HG02588 (cell line): Measurements from ENCODE around the gene TRIM65.
A peak's percentile ranks its signal among the peaks of the same experiment; 100 is the strongest.
"Not testable (repeated sequence)": the region's sequence is repeated elsewhere in the genome, so short reads cannot be mapped to it uniquely, and the experiment has no call there.

Source experiments
- ATAC-seq: cut with Tn5 transposase; IDR thresholded peaks from one replicate; pipeline ENCODE4 v1.9.1; 2021; ENCODE audit warnings: mild to moderate bottlenecking, moderate library complexity; ENCODE audit not compliant: unreplicated experiment

Gene TRIM65

GRCh38 chr17:75854881-75855309 lies 41.9 kb downstream of the TRIM65 start:
- no peak for ATAC-seq

GRCh38 chr17:75854101-75854748 lies 42.5 kb downstream of the TRIM65 start:
- no peak for ATAC-seq

DNA sequence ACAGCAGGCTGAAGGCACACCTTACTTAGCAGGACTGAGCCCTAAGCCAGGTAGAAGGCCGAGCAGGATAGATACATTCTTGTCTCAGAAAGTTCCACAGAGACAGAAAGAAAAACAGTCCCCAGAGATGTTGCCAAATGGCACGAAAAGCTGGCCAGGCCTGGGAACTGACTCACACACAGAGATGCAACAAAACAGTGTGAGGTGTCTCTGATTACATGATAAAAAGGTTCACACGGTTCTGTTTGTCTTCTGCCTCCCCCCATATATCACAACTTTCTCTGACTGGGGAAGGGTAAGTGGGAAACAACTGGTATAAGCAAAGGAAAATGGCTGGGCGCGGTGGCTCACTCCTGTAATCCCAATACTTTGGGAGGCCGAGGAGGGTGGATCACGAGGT lies 43.3 kb downstream of the TRIM65 start:
- no peak for ATAC-seq

GRCh38 chr17:75851693-75851991 lies 45.1 kb downstream of the TRIM65 start:
- ATAC-seq: not testable (repeated sequence)

GRCh38 chr17:75850928-75851692 lies 45.6 kb downstream of the TRIM65 start:
- ATAC-seq: no peak

GRCh38 chr17:75849724-75850123 lies 47.0 kb downstream of the TRIM65 start:
- no peak for ATAC-seq

DNA sequence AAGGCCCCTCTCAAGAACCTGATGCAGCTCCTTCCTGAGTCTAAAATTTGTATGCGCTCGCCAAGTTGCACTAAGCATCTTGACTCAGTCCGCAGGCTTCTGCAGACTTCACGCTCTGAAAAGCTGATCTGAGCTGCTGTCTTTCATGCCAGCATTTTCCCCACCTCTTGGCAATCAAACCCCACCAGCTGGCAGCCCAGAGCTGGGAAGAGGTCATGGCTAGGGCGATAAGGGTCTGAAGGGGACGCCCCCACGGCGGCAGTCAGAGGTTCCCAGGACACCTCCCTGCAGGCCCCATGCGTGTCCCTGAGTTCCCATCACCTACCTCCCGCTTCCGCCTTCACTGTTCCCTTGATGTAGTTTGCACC lies 47.5 kb downstream of the TRIM65 start:
- no peak for ATAC-seq

DNA sequence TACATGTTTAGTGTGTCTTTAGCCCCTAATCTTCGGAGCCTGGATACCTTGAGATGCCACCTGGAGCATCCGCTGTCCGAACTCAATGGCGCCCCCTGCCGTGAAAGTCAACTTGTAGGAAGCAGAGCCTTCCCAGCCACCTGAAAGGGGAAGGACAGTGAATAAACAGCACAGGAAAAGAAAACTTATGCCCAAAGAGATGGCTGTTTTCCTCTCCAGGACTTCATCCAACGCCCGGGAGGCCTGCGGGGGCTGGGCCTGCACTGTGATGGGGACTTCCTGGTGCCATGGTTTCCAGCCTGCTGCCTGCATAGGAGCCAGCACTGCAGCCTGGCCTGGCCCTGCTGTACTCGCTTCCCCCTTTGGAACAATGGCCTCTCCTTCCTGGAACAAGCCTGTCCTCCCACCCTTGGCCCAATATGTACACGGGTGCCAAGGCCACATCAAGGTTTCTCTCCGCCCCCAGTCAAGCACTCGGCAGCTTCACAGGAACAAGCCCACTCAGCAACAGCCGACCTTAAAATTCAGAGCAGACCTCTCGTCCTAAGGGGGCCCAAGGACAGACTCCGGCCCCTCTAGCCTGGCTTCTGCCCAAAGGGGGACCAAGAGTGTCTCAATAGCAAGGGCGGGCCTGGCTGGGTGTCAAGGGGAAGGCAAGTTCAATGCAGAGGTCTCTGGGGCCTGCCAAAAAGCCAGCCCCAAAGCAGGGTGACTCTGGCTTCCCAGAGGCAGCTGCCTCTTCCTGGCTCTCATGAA lies 48.0 kb downstream of the TRIM65 start:
- no peak for ATAC-seq

- ATAC-seq: no peak
These were observed 48.9 kb downstream of the TRIM65 start for GRCh38 chr17:75847614-75848522.

GRCh38 chr17:75846692-75847613 lies 49.8 kb downstream of the TRIM65 start:
- ATAC-seq: no peak

DNA sequence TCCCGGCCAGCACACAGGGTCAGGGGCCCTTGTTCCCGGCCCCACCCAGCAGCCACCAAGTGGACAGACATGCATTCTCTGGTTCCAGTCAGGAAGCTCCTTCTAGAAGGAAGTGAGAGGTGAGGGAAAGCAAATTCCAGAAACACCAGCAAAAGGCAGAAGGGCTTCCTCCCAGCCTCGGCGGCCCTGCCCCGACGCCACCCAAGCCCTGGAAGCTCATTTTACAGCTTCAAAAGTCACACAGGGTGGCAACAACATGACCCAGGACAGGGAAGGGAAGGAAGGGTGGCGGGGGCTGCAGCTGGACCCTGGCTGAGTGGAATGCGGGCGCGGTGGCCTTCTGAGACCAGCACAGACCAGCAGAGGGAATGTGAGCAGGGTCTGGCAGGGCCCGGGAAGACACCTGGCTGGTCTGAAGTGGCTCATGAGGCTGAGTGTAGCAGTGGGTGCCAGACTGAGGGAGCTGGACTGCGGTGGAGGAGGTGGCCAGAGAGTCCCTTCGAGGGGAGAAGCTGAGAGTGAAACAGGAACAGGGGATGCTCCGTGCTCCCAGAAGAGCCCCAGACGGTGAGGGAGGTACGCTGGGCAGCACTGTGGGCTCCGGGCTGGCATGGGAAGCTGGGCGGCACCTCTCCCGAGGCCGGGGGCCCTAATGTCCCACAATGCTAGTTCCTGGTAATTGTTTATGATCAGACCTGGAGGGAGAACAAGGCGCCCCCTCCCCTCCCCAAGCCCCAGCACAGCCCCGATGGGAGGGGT lies 50.6 kb downstream of the TRIM65 start:
- ATAC-seq: no peak

- peak; percentile 67 for ATAC-seq
These were observed 51.6 kb downstream of the TRIM65 start for GRCh38 chr17:75845058-75845711.

GRCh38 chr17:75844530-75845057 lies 52.2 kb downstream of the TRIM65 start:
- ATAC-seq: peak; percentile 5

DNA sequence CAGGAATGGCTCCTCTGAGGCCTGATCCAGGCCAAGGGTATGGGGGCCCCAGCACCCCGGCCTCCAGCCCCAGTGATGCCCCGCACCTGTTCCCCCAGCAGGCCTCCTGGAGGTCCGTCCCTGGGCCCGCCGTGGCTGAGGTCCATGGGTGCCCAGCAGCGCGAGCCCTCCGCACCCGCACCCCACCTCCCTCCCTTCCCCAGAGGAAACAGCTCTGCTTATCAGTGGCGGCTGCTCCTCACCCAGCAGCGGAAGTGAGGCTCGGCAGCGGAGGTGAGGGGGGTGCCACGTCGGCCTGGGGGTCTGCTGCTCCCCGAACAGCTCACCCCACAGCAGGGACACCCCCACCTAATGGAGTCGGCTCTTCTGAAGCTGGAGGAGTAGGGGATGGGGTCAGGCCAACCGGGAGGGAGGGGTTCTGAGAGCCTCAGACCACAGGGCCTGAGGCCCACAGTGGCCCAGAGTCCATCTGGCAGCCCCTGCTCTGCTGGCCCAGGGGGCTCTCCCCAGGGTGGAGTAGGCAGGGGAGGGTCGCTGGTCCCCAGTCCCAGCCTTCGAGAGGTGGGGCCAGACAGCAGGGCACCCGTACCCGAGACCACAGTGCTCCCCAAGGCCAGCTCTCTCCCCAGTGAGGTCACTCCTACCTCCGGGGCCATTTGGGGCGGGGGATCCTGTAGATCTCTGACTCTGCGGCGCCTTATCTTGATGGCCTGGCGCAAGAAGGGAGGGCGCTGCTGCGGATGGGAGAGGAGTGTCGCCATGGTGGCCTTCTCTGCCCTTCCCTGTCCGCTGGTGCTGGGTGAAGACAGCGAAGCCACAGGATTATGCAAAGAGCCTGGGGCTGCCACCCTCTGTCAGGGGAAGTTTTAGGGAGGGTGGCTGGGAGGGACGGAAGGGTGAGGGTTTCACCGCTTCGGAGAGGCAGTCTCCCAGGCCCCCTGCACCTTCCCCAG lies 52.9 kb downstream of the TRIM65 start, which contains the start of gene UNC13D:
Gene UNC13D (minus strand): TSS at position 828 of the 953 bp plus-strand sequence. CDS start 67 bp downstream, at position 761.
- ATAC-seq: peak; percentile 25

DNA sequence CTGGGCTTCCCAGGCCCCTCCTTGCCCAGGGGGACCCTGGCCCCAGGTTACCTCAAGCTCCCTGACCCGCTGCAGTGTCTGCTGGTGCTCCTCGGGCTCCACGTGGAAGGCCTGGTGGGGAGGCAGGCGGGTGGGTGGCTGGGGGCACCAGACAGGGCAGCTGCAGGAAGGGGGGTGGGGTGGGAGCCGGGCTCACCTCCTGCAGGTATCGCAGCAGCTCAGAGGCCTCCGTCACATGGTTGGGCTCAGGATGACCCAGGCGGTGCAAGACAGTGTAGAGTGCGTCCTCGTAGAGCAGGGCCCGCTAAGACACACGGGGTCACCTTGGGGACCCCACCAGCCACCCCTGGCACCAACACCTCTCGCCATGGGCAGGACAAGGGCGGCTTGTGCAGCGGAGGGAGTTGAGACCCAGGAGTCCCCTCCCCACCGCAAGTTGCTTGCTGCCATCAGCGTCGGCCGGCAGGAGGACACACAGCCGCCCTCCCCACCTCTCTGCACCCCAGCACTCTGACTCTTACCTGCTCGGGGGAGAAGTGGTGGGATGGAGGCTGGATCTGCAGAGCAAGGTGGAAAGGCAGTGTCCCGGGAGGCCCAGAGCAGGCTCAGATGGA lies 53.7 kb downstream of the TRIM65 start:
- no peak for ATAC-seq

GRCh38 chr17:75842411-75842810 lies 54.3 kb downstream of the TRIM65 start:
- no peak for ATAC-seq

- ATAC-seq: no peak
These were observed 56.0 kb downstream of the TRIM65 start for GRCh38 chr17:75840799-75841164.
